ENCODE data around the gene PSMD11. TPM values are rescaled to one million over a fixed set of nuclear protein-coding genes. Genes with fewer than 3 reads are reported as not detected.

The PSMD11 gene
- polyA plus RNA-seq, 5 donors: 71.1 to 89.5 (median 78.6) TPM

DNA sequence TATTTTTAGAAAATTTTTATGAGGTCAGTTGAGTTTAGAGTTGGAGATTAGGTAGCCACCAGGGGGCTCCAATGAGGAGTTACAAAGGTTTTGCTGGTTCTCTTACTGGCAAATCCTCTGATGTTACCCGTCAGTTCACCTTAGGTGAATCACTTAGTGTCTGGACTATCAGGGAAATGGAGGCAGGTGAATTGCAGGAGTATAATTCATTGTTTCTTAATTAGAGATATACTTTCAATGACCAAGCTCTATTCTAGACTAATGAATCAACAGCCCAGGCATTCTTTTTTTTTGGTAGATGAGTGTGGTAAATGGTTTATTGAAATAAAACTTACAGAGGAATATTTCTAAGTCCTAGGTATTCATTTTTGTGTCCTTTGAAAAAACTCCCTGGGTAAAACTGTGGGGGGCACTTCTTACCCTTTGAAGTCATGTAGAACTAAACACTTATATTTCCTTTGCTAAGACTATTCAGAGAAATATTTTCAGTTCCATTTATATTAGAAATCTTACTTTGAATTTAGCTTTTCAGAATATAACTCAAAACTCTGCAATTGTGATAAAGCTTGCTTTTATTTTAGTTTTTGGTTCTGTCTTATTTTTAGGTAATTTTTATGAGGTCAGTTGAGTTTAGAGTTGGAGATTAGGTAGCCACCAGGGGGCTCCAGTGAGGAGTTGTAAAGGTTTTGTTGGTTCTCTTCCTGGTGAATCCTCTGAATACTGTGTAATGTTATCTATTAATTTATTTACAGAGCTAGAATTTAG is 17.7 kb downstream of the PSMD11 start:
- DNase-seq: no peak

DNA sequence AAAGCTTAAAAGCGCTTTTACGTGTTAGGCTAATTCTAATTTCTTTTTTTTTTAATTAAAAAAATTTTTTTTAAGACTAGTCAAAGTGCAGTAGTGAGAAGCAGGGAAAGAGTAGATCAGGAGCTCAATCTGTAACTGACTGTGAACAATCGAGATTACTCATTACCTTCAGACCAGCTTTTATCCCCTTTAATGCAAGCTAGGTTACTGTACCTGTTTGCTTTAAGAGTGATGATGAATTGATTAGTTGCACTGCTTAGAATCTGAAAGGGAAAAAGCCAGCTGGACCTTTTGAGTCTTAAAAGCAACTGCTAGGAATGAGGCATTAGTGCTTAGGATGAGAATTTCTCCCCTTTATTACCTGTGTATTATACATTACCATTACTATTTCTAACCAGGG is 19.0 kb downstream of the PSMD11 start:
- DNase-seq: no peak

GRCh38 chr17:32464374-32464773 is 20.1 kb downstream of the PSMD11 start:
- DNase-seq: no peak

- DNase-seq: no peak
Observed at GRCh38 chr17:32467949-32468348, 23.6 kb downstream of the PSMD11 start.

GRCh38 chr17:32470405-32471167 is 26.3 kb downstream of the PSMD11 start:
- DNase-seq: no peak

- no peak for DNase-seq
Observed at GRCh38 chr17:32471652-32472051, 27.3 kb downstream of the PSMD11 start.

- no peak for DNase-seq
Observed at GRCh38 chr17:32475258-32475657, 30.9 kb downstream of the PSMD11 start.

DNA sequence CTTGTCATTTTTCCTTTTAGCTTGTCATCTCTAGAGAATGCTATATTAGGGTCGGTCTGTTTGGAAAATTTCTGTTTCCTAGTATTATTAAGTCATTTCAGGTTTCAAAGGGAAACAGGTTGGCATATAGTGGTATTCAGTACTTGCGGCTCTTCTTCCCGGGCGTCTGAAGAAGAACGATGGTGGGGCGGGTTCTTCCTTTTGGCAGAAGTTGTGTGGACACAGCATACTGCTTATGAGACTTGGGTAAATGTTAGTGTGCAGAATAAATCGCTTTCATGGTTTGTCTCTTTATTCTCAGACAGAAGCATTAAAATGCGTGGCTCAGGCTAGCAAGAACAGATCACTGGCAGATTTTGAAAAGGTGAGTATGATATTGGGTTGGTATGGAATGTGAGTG is 32.9 kb downstream of the PSMD11 start:
- DNase-seq: no peak

- no peak for DNase-seq
Observed at GRCh38 chr17:32479074-32479617, 34.8 kb downstream of the PSMD11 start.

DNA sequence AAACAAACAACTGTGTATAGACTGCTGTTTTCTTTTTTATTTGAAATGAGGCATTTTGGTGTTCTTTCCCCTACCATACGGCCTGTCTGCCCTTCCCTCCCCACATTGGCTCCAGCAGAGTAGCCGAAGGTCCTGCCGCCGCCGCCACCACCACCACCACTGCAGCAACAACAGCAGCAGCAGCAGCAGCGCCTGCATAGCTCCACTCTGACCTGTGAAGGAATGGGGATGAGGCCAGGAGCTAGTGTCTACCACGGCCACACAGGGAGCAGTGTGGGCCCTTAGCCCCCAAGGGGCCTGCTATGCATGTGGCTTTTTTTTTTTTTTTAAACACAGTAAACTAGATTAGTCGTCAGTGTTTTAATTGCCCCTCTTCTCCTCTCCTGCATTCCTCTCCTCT is 36.9 kb downstream of the PSMD11 start:
- DNase-seq: no peak

DNA sequence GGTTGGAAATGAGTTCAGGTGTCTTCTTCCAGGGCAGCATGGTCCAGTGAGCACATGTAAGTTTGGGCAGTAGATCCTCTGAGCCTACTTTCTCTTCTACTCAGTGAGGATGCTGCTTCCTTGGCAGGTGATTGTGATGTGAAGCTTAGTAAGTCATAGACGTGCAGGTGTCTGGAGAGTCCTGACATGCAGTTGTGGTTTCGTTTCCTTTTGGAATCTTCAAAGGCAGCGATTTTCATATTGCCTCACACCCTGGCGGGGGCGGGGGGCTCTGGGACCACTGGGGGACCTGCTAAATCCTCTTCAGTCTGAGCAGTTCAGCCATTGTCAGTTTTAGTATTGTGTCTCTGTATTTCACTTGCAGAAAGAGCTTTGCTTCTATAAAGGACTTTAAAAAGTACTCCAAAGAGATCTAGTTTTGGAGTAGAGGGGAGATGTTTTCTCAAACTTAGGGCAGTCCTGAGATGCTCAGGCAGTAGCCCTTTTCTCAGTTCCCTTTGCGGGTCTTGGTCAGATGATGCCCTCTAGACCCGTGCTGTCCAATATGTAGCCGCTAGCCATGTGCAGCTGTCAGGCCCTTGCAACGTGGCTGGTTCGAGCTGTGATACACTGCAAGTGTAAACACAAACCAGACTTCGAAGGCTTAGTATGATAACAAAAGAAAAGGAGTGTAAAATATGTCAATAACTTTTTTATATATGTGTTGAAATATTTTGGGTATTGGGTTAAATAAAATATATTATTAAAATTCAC is 38.4 kb downstream of the PSMD11 start:
- DNase-seq: no peak

GRCh38 chr17:32483451-32484019 is 39.2 kb downstream of the PSMD11 start:
- DNase-seq: peak; percentile 80 to 83

DNA sequence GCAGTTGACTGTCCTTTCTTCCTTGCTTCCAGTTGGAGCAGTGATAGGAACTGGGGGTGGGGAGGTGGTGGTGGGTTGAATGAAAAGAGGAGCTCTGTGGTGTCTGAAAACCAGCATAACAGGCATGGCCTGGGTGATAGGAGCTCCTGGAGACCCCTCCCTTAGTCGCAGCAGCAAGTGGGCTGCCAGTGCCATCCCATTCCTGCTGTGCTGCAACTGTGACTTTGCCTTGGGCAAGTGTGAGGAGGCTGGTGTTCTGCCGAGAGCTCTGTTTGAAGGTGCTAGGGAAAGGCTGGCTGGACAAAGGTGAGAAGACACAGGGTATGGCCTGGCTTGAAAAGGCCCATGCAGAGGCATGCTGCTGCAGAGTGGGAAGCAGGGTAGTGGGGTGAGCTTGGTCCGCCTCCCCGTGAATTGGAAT is 39.7 kb downstream of the PSMD11 start:
- DNase-seq: no peak

GRCh38 chr17:32484628-32485027 is 40.3 kb downstream of the PSMD11 start:
- DNase-seq: no peak

- no peak for DNase-seq
Observed at GRCh38 chr17:32485261-32486110, 41.2 kb downstream of the PSMD11 start.

DNA sequence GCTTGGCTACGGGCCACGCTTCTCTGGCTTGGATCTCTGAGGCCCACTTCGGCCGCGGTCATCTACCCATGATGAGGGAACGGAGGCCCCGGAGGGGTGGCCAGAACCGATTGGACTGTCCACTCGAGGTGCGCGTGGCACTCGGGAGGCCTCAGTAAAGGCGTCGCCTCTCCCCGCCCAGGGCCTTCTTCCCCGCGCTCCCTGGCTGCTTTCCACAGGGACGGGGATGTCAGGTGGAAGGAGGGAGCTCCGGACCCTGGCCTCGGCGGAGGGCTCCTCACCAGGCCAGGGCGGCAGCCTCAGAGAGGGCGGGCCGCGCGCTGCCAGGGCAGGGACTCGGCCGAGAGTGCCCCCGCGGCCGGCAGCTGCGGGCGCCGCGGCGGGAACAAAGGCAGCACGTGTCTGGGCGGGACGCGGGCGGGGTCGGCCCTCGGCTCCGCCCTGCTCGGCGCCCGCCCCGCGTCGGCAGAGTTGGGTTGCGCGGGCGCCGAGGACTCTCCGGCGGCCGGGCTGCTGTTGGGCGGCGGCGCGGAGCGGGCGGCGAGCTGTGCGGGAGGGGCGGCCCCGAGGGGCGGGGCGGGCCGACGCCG is 41.9 kb downstream of the PSMD11 start:
- peak; percentile 69 to 78 for DNase-seq

- peak; percentile 58 to 62 for DNase-seq
Observed at GRCh38 chr17:32486701-32487472, 42.6 kb downstream of the PSMD11 start, which contains the start of gene CDK5R1. Gene CDK5R1, plus strand, starts transcription at chr17:32486993. Its CDS starts 628 bp downstream, at chr17:32487621.

- DNase-seq: peak in 1 of 2 donors; percentile 19
Observed at GRCh38 chr17:32487473-32488176, 43.3 kb downstream of the PSMD11 start.

DNA sequence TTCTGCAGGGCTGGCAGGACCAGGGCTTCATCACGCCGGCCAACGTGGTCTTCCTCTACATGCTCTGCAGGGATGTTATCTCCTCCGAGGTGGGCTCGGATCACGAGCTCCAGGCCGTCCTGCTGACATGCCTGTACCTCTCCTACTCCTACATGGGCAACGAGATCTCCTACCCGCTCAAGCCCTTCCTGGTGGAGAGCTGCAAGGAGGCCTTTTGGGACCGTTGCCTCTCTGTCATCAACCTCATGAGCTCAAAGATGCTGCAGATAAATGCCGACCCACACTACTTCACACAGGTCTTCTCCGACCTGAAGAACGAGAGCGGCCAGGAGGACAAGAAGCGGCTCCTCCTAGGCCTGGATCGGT is 43.9 kb downstream of the PSMD11 start:
- DNase-seq: no peak
